ENCODE results near the gene PSMD11. TPM values are rescaled to one million over a fixed set of nuclear protein-coding genes. Genes with fewer than 3 reads are reported as not detected.
A peak's percentile ranks its signal among the peaks of the same experiment; 100 is the strongest.

The PSMD11 gene
- total RNA-seq, 2 donors from 2014 or later, result 164 to 168 TPM

GRCh38 chr17:32479074-32479617, 34.8 kb downstream of the PSMD11 start:
- Histone ChIP-seq H3K36me3 (ENCODE audit: control insufficient read depth, insufficient read depth, low read length) (peaks cover 82% of the 10 kb centered on the region), H3K4me1 (ENCODE audit: control insufficient read depth, insufficient read depth, low read length) (peaks cover 3% of the 10 kb centered on the region), H3K9me3 (ENCODE audit: control insufficient read depth, low read length) (no peaks in the 10 kb centered on the region), H3K9ac (ENCODE audit: extremely low read depth, low read length, poor library complexity, severe bottlenecking) (no peak overlapping the region), H3K27ac (ENCODE audit: low read depth, low read length) (no peak overlapping the region), H3K27me3 (ENCODE audit: control insufficient read depth, insufficient read depth, low read length, poor library complexity, severe bottlenecking) (no peaks in the 10 kb centered on the region), H3K4me3 (ENCODE audit: low read length) (no peak overlapping the region)
- WGBS, 2 experiments (ENCODE audit: insufficient coverage in 1 of 2, insufficient read length in 1 of 2), result 90 to 93% methylated on average over 4 to 5 of the region's 5 CpGs
- Mint-ChIP-seq H3K9me3 (no peaks in the 10 kb centered on the region), H3K4me1 (peaks cover 18% of the 10 kb centered on the region), H3K27ac (peak overlapping the region; percentile 11), H3K36me3 (ENCODE audit: low read depth) (peaks cover 67% of the 10 kb centered on the region), H3K27me3 (ENCODE audit: insufficient read depth) (no peaks in the 10 kb centered on the region), H3K4me3 (no peak overlapping the region)
- DNase-seq, result no peak
- no peak for TF ChIP-seq CTCF (conservative IDR thresholded peaks at IDR 0.05)

GRCh38 chr17:32481193-32481592, 36.9 kb downstream of the PSMD11 start:
- no peak for TF ChIP-seq CTCF (conservative IDR thresholded peaks at IDR 0.05)
- Mint-ChIP-seq H3K9me3 (no peaks in the 10 kb centered on the region), H3K36me3 (ENCODE audit: low read depth) (peaks cover 52% of the 10 kb centered on the region), H3K27ac (no peak overlapping the region), H3K4me1 (peaks cover 27% of the 10 kb centered on the region), H3K27me3 (ENCODE audit: insufficient read depth) (no peaks in the 10 kb centered on the region), H3K4me3 (no peak overlapping the region)
- no peaks in the 10 kb centered on the region for H3K9me3 ChIP-seq (ENCODE audit: control insufficient read depth, low read length)
- peaks cover 62% of the 10 kb centered on the region for H3K36me3 ChIP-seq (ENCODE audit: control insufficient read depth, insufficient read depth, low read length)
- H3K27me3 ChIP-seq (ENCODE audit: control insufficient read depth, insufficient read depth, low read length, poor library complexity, severe bottlenecking), result no peaks in the 10 kb centered on the region
- DNase-seq, result peak; percentile 55
- no peak overlapping the region for H3K9ac ChIP-seq (ENCODE audit: extremely low read depth, low read length, poor library complexity, severe bottlenecking)
- WGBS, 2 experiments (ENCODE audit: insufficient coverage in 1 of 2, insufficient read length in 1 of 2), result 93 to 96% methylated on average over 3 to 8 of the region's 8 CpGs
- no peak overlapping the region for H3K4me3 ChIP-seq (ENCODE audit: low read length)
- peaks cover 6% of the 10 kb centered on the region for H3K4me1 ChIP-seq (ENCODE audit: control insufficient read depth, insufficient read depth, low read length)
- H3K27ac ChIP-seq (ENCODE audit: low read depth, low read length), result no peak overlapping the region

- H3K9me3 ChIP-seq (ENCODE audit: control insufficient read depth, low read length), result no peaks in the 10 kb centered on the region
- no peaks in the 10 kb centered on the region for H3K27me3 ChIP-seq (ENCODE audit: control insufficient read depth, insufficient read depth, low read length, poor library complexity, severe bottlenecking)
- peak overlapping the region; percentile 46 for H3K27ac ChIP-seq (ENCODE audit: low read depth, low read length)
- H3K9me3 Mint-ChIP-seq, result no peaks in the 10 kb centered on the region
- peak overlapping the region; percentile 17 for H3K27ac Mint-ChIP-seq
- TF ChIP-seq CTCF (conservative IDR thresholded peaks at IDR 0.05), result no peak
- H3K36me3 Mint-ChIP-seq (ENCODE audit: low read depth), result peaks cover 41% of the 10 kb centered on the region
- peaks cover 29% of the 10 kb centered on the region for H3K4me1 Mint-ChIP-seq
- peak; percentile 52 for DNase-seq
- 87 to 90% methylated on average over 5 to 11 of the region's 11 CpGs for WGBS, 2 experiments (ENCODE audit: insufficient coverage in 1 of 2, insufficient read length in 1 of 2)
- H3K27me3 Mint-ChIP-seq (ENCODE audit: insufficient read depth), result no peaks in the 10 kb centered on the region
- no peak overlapping the region for H3K4me3 ChIP-seq (ENCODE audit: low read length)
- no peak overlapping the region for H3K9ac ChIP-seq (ENCODE audit: extremely low read depth, low read length, poor library complexity, severe bottlenecking)
- no peak overlapping the region for H3K4me3 Mint-ChIP-seq
- peaks cover 7% of the 10 kb centered on the region for H3K4me1 ChIP-seq (ENCODE audit: control insufficient read depth, insufficient read depth, low read length)
- H3K36me3 ChIP-seq (ENCODE audit: control insufficient read depth, insufficient read depth, low read length), result peaks cover 48% of the 10 kb centered on the region
These were observed 38.4 kb downstream of the PSMD11 start for GRCh38 chr17:32482568-32483320.

All from endodermal cell (in vitro differentiated cells).